Lower leg skin (tissue), 3 donors: ENCODE results near the gene PRKCE.

ENCODE experiments used
- CTCF ChIP-seq, 3 donors: fragments of 450-650 bp; IDR thresholded peaks; one replicate each; pipeline ENCODE4 v1.5.1; 2016; ENCODE audit warnings: antibody characterized with exemption in 3 of 3, mild to moderate bottlenecking in 3 of 3, moderate library complexity in 2 of 3
- POLR2A ChIP-seq, 2 donors: fragments of 450-650 bp; IDR thresholded peaks; one replicate each; pipeline ENCODE4 v1.6.1; 2016 to 2017; ENCODE audit warnings: antibody characterized with exemption in 2 of 2, mild to moderate bottlenecking in 1 of 2, moderate library complexity in 1 of 2

GRCh38 chr2:45929674-45930395 is 278.4 kb downstream of the PRKCE start:
- TF ChIP-seq POLR2A (IDR thresholded peaks at IDR 0.05) (no peak), CTCF (IDR thresholded peaks at IDR 0.05) (no peak)
